Fibroblast of the aortic adventitia (primary cell): ENCODE results near the gene PCDH1. TPM values are rescaled to one million over a fixed set of nuclear protein-coding genes. Genes with fewer than 3 reads are reported as not detected.

Experiments used
- DNase-seq: peaks from one replicate; pipeline ENCODE4 v3.0.0-alpha.2; 2010; ENCODE audit warnings: low read depth
- H3K4me3 ChIP-seq: 2 replicates; pipeline ENCODE4 v1.5.1; 2011; ENCODE audit warnings: low read depth, mild to moderate bottlenecking, control low read depth, low read length, moderate library complexity
- total RNA-seq: library from RNA; depleted of rRNA; stranded (reverse); fragments of >200 nt; gene quantifications from 2 replicates; pipeline ENCODE4 v1.2.3, GENCODE V29; 2012; ENCODE audit warnings: low replicate concordance
- TF ChIP-seq, protein P1 (sequence below): IDR thresholded peaks from 2 replicates; pipeline ENCODE4 v1.5.1; 2011; ENCODE audit warnings: mild to moderate bottlenecking, low read length, control low read depth, inconsistent platforms; ENCODE audit not compliant: insufficient read depth

The PCDH1 gene
- total RNA-seq, 1 donor, result 0.90 TPM

DNA sequence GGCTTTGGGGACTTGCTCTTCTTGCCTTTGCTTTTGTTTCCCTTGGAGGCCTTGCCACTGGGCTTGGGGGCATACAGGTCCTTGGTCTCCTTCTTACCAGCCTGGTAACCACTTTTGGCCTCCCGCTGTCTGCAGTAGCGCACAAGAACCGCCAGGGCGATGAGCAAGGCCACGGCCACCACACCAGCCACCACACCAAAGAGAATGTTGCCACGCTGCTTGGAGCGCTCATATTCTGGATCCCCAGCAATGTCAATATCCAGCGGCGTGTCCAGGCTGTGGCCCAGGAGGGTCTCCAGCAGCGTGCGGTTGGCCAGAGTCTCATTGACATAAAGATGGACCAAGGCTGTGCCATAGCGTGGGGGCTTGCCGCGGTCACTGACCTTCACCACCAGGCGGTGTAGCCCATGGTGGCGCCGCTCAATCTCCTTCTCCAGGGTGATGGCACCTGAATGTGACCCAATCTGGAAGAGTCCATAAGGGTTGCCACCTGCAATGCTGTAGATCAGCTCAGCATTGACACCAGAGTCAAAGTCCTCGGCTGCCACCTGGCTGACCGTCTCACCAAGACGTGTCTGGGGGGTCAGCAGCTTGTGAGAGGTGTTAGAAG is 14.5 kb downstream of the PCDH1 start:
- H3K4me3 ChIP-seq, result no peak overlapping the region
- DNase-seq, result no peak
- TF ChIP-seq, protein P1, sequence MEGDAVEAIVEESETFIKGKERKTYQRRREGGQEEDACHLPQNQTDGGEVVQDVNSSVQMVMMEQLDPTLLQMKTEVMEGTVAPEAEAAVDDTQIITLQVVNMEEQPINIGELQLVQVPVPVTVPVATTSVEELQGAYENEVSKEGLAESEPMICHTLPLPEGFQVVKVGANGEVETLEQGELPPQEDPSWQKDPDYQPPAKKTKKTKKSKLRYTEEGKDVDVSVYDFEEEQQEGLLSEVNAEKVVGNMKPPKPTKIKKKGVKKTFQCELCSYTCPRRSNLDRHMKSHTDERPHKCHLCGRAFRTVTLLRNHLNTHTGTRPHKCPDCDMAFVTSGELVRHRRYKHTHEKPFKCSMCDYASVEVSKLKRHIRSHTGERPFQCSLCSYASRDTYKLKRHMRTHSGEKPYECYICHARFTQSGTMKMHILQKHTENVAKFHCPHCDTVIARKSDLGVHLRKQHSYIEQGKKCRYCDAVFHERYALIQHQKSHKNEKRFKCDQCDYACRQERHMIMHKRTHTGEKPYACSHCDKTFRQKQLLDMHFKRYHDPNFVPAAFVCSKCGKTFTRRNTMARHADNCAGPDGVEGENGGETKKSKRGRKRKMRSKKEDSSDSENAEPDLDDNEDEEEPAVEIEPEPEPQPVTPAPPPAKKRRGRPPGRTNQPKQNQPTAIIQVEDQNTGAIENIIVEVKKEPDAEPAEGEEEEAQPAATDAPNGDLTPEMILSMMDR, result no peak

DNA sequence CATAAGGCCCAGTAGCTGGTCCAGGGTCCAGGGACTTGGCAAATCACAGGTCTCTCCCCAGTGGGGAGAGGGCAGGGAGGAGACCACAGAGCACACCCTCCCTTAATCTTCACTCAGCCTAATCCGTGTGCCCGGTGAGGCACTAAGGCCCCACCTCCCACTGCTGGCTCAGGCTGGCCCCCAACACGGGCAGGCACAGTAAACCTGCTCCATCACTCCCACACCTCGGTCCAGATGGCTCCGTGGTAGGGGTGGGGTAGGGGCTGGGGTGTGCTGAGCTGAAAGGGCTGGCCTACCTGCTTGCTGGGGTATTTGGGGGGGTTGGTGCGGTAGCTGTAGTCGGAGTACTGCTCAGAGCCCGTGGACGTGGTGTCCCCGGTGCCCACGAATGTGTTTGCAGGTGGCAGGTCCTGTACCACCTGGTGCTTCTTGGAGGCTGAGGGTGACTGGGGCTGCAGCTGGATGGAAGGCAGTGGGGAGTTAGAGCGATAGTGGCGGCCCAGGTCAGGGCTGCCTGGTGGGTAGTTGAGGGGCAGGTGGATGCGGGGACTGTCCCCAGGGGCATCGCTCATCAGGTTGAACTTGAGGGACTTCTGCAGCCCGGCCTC is 15.2 kb downstream of the PCDH1 start:
- no peak overlapping the region for H3K4me3 ChIP-seq
- TF ChIP-seq, protein P1, result no peak
- DNase-seq, result no peak

DNA sequence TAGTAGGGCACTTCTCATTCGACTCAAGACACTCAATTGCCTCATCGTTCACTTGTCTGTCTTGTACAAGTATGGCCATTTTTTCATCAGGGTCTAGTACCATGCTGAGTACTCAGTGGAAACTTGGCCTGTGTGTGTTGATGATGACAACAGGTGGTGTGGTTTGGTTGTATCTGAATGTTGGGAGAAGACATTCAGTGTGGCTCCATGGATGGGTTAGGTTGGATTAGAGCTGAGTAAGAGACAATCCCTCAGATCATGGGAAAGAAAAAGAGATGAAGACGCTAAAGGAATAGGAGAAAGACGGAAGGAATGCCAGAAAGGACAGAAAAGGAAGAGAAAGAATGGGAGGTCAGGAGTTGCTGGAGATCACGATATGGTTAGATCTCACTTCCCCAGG is 17.0 kb downstream of the PCDH1 start:
- H3K4me3 ChIP-seq, result no peak overlapping the region
- TF ChIP-seq, protein P1, result no peak
- DNase-seq, result no peak

DNA sequence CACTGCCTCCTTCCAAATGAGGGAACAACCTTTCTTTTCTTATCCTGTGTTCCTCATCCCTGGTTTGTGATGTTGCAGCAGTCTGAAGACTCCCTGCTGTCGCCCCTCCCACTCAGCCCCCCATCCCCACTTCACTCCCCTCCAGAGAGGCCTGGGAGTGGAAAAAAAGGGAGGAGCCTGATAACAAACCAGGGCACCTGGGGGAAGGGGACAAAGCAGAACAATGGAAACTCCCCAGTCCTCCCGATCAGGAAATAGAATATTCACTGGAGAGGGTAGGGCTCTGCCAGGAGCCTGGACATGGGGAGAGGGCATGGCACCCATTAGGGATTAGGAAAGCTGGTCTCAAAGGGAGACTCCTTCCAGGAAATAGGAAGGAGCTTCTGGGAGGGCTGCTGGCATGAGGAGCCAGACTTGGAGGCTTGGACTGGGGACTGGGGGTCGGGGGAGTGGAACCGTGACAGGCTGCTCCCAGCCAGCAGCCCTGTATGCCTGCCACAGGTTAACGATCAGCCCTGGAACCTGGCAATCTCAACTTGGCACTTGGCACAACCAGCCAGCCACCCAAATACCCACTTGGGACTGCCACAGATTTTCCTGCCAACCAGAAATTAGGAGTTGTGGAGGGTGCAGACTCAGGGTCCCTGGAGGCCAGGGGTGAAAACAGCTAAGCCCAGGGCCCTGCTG is 20.0 kb downstream of the PCDH1 start:
- no peak for DNase-seq
- H3K4me3 ChIP-seq, result no peak overlapping the region
- TF ChIP-seq, protein P1, result no peak

DNA sequence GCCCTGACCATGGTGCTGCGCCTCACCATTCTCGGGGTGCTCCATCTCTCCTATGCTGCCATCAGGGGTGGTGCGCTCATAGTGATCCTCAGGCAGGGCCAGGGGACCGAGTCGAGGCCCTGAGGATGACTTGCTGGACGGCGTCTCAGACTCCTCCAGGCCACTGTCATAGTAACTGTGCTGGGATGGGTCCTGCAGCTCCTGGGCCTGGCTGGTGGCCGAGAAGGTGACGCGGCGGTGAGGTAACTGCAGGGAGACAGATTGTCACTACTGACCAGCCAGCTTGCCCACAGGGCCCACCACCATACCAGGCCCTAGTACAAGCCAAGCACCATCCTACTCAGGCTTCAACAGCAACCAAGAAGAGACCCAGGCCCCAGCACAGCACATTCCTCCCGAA is 21.0 kb downstream of the PCDH1 start:
- H3K4me3 ChIP-seq, result no peak overlapping the region
- TF ChIP-seq, protein P1, result no peak
- DNase-seq, result no peak

- TF ChIP-seq, protein P1, result no peak
- DNase-seq, result no peak
- H3K4me3 ChIP-seq, result no peak overlapping the region
Observed at GRCh38 chr5:141856037-141856790, 22.0 kb downstream of the PCDH1 start.
